Suprapubic skin (tissue), 4 donors: ENCODE results near the gene CARHSP1. TPM values are rescaled to one million over a fixed set of nuclear protein-coding genes. Genes with fewer than 3 reads are reported as not detected.

ENCODE experiments used
- DNase-seq, 2 donors: peaks; one replicate each; pipeline ENCODE4 v3.0.0-alpha.2; 2019; ENCODE audit warnings: low spot score in 2 of 2
- H3K27ac ChIP-seq: fragments of 200-600 bp; sonication (generic); one replicate; pipeline ENCODE4 v1.5.1; 2019
- H3K27me3 ChIP-seq: fragments of 200-600 bp; sonication (generic); one replicate; pipeline ENCODE4 v1.5.1; 2019
- H3K36me3 ChIP-seq: fragments of 200-600 bp; sonication (generic); one replicate; pipeline ENCODE4 v1.5.1; 2019
- H3K4me1 ChIP-seq: fragments of 200-600 bp; sonication (generic); one replicate; pipeline ENCODE4 v1.5.1; 2019
- H3K4me3 ChIP-seq: fragments of 200-600 bp; sonication (generic); one replicate; pipeline ENCODE4 v1.5.1; 2019; ENCODE audit warnings: mild to moderate bottlenecking
- H3K9me3 ChIP-seq: fragments of 200-600 bp; sonication (generic); one replicate; pipeline ENCODE4 v1.5.1; 2019
- CTCF ChIP-seq, 2 donors: fragments of 200-600 bp in 1 of 2; fragments of 450-650 bp in 1 of 2; sonication (generic) in 1 of 2; IDR thresholded peaks; one replicate each; pipeline ENCODE4 v1.5.1; 2016 to 2019; ENCODE audit warnings: antibody characterized with exemption in 2 of 2, mild to moderate bottlenecking in 1 of 2, moderate library complexity in 1 of 2
- EP300 ChIP-seq: sonication (generic); formaldehyde crosslinking; IDR thresholded peaks from one replicate; pipeline ENCODE4 v1.6.1; 2017; ENCODE audit warnings: antibody characterized with exemption
- POLR2A ChIP-seq, 2 donors: fragments of 450-650 bp; IDR thresholded peaks; one replicate each; pipeline ENCODE4 v1.6.1; 2017; ENCODE audit warnings: antibody characterized with exemption in 2 of 2, mild to moderate bottlenecking in 2 of 2, moderate library complexity in 2 of 2
- POLR2AphosphoS5 ChIP-seq, 3 donors: sonication (generic); formaldehyde crosslinking; IDR thresholded peaks; one replicate each; pipeline ENCODE4 v1.6.1; 2017; ENCODE audit warnings: antibody characterized with exemption in 3 of 3
- WGBS: methylation state at CpG from one replicate; pipeline ENCODE4 v1.1.5; 2018; 5-methylcytosine and 5-hydroxymethylcytosine counted together
- total RNA-seq, 4 donors: library from RNA; depleted of rRNA; stranded (reverse); fragments of >200 nt; gene quantifications; one replicate each; pipeline ENCODE4 v1.1.0, GENCODE V29; 2016

Gene CARHSP1
- total RNA-seq, 4 donors from 2014 or later: 32.7 to 60.8 (median 41.5) TPM

GRCh38 chr16:8854298-8854948 is 14.4 kb downstream of the CARHSP1 start:
- Histone ChIP-seq H3K36me3 (peaks cover 60% of the 10 kb centered on the region), H3K27ac (no peak overlapping the region), H3K27me3 (no peaks in the 10 kb centered on the region), H3K4me3 (no peak overlapping the region), H3K9me3 (no peaks in the 10 kb centered on the region), H3K4me1 (peaks cover 8% of the 10 kb centered on the region)
- WGBS: 89% methylated on average over 9 of the region's 9 CpGs
- DNase-seq: no peak
- TF ChIP-seq POLR2AphosphoS5 (IDR thresholded peaks at IDR 0.05) (no peak), POLR2A (IDR thresholded peaks at IDR 0.05) (no peak), CTCF (IDR thresholded peaks at IDR 0.05) (no peak), EP300 (no peak)

GRCh38 chr16:8853611-8854010 is 15.2 kb downstream of the CARHSP1 start:
- WGBS: 86% methylated on average over 7 of the region's 7 CpGs
- H3K27ac ChIP-seq: no peak overlapping the region
- peaks cover 8% of the 10 kb centered on the region for H3K4me1 ChIP-seq
- no peak for DNase-seq
- peaks cover 62% of the 10 kb centered on the region for H3K36me3 ChIP-seq
- no peaks in the 10 kb centered on the region for H3K9me3 ChIP-seq
- no peaks in the 10 kb centered on the region for H3K27me3 ChIP-seq
- H3K4me3 ChIP-seq: no peak overlapping the region
- TF ChIP-seq POLR2A (IDR thresholded peaks at IDR 0.05): no peak
- TF ChIP-seq EP300: no peak
- no peak for TF ChIP-seq CTCF (IDR thresholded peaks at IDR 0.05)
- no peak for TF ChIP-seq POLR2AphosphoS5 (IDR thresholded peaks at IDR 0.05)

GRCh38 chr16:8853150-8853549 is 15.7 kb downstream of the CARHSP1 start:
- WGBS: 80% methylated on average over 7 of the region's 7 CpGs
- TF ChIP-seq EP300: no peak
- no peak for TF ChIP-seq CTCF (IDR thresholded peaks at IDR 0.05)
- no peak for TF ChIP-seq POLR2A (IDR thresholded peaks at IDR 0.05)
- no peak for TF ChIP-seq POLR2AphosphoS5 (IDR thresholded peaks at IDR 0.05)
- Histone ChIP-seq H3K4me1 (peaks cover 8% of the 10 kb centered on the region), H3K27ac (no peak overlapping the region), H3K4me3 (no peak overlapping the region), H3K36me3 (peaks cover 62% of the 10 kb centered on the region), H3K9me3 (no peaks in the 10 kb centered on the region), H3K27me3 (no peaks in the 10 kb centered on the region)
- DNase-seq: no peak

GRCh38 chr16:8852534-8852933 is 16.3 kb downstream of the CARHSP1 start:
- Histone ChIP-seq H3K27ac (no peak overlapping the region), H3K4me1 (peaks cover 8% of the 10 kb centered on the region), H3K4me3 (no peak overlapping the region), H3K27me3 (no peaks in the 10 kb centered on the region), H3K9me3 (no peaks in the 10 kb centered on the region), H3K36me3 (peaks cover 65% of the 10 kb centered on the region)
- TF ChIP-seq POLR2A (IDR thresholded peaks at IDR 0.05) (no peak), EP300 (no peak), CTCF (IDR thresholded peaks at IDR 0.05) (no peak), POLR2AphosphoS5 (IDR thresholded peaks at IDR 0.05) (no peak)
- WGBS: 77% methylated on average over 8 of the region's 8 CpGs
- DNase-seq: no peak

- Histone ChIP-seq H3K27me3 (no peaks in the 10 kb centered on the region), H3K4me3 (no peak overlapping the region), H3K9me3 (no peaks in the 10 kb centered on the region), H3K36me3 (peaks cover 64% of the 10 kb centered on the region), H3K4me1 (peaks cover 8% of the 10 kb centered on the region), H3K27ac (no peak overlapping the region)
- DNase-seq: no peak
- 95% methylated on average over 7 of the region's 8 CpGs for WGBS
- TF ChIP-seq EP300 (no peak), CTCF (IDR thresholded peaks at IDR 0.05) (no peak), POLR2AphosphoS5 (IDR thresholded peaks at IDR 0.05) (no peak), POLR2A (IDR thresholded peaks at IDR 0.05) (no peak)
Observed at GRCh38 chr16:8851761-8852403, 16.9 kb downstream of the CARHSP1 start.
